Measurements from ENCODE around the gene PSG11.

- TF ChIP-seq POLR2A (IDR thresholded peaks at IDR 0.05; ENCODE audit: low read depth, low read length) (no peak), POLR2AphosphoS5 (IDR thresholded peaks at IDR 0.05; ENCODE audit: low read depth, low read length) (no peak), SPI1 (IDR thresholded peaks at IDR 0.05; ENCODE audit: low read depth, low read length) (no peak), TAF1 (IDR thresholded peaks at IDR 0.05; ENCODE audit: low read depth, low read length) (no peak)
Observed at GRCh38 chr19:42965176-42965575, 61.1 kb downstream of the PSG11 start.

Measured in GM12891 (cell line).